Loucy (cell line): ENCODE results near the gene ABHD11.

Experiments
- CTCF ChIP-seq: fragments of 200-600 bp; sonication (generic); conservative IDR thresholded peaks from 2 replicates; pipeline ENCODE4 v1.5.1; 2014; ENCODE audit warnings: mild to moderate bottlenecking, antibody characterized with exemption, low read length
- EZH2phosphoT487 ChIP-seq: fragments of 200-600 bp; IDR thresholded peaks from 2 replicates; pipeline ENCODE4 v1.6.1; 2018; ENCODE audit warnings: antibody characterized with exemption, mild to moderate bottlenecking, moderate library complexity, borderline replicate concordance

DNA sequence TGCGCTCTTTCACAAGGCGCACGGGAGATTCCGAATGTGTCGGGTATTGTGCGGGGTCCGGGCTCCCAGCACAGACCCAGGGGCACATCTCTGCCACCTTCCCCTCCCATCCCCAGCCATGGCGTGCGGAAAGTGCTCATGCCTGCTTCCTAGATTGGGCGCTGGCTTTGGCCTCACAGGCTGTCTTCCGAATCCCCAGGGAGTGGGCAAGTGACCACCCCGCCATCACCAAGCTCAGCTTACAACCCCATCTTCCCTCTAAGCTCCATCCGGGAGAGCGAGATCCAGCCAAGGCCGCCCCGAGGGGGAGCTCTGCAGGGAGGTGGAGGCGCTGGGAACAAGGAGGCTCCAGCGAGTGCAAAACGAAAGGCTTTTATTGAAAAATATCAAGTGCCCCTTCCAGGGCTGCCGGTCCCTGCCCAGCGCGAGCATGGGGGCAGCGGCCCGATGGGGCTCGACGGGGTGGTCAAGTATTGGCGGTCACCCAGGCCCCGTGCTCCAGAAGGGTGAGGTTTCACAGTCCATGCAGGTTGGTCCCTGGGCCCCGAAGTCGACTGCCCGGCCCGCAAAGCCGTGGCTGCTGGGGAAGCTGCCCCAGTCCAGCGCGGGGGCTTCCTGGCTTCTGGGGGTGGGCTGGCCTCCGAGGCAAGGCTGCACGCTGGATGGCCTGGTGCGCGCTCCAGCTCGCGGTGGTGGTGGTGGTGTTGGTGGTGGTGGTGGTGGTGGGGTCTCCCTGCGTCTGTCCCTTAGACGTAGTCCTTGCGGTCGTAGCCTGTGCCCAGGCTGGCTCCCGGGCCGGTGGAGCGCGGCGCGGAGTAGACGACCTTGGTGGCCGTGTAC, 30.3 kb upstream of the ABHD11 start:
- TF ChIP-seq CTCF (no peak), EZH2phosphoT487 (no peak)
